GM21723 (cell line): ENCODE data around the gene TARM1.

ENCODE experiments used
- ATAC-seq: cut with Tn5 transposase; IDR thresholded peaks from one replicate; pipeline ENCODE4 v1.9.1; 2021; ENCODE audit warnings: mild to moderate bottlenecking, moderate library complexity; ENCODE audit not compliant: unreplicated experiment

Gene TARM1

DNA sequence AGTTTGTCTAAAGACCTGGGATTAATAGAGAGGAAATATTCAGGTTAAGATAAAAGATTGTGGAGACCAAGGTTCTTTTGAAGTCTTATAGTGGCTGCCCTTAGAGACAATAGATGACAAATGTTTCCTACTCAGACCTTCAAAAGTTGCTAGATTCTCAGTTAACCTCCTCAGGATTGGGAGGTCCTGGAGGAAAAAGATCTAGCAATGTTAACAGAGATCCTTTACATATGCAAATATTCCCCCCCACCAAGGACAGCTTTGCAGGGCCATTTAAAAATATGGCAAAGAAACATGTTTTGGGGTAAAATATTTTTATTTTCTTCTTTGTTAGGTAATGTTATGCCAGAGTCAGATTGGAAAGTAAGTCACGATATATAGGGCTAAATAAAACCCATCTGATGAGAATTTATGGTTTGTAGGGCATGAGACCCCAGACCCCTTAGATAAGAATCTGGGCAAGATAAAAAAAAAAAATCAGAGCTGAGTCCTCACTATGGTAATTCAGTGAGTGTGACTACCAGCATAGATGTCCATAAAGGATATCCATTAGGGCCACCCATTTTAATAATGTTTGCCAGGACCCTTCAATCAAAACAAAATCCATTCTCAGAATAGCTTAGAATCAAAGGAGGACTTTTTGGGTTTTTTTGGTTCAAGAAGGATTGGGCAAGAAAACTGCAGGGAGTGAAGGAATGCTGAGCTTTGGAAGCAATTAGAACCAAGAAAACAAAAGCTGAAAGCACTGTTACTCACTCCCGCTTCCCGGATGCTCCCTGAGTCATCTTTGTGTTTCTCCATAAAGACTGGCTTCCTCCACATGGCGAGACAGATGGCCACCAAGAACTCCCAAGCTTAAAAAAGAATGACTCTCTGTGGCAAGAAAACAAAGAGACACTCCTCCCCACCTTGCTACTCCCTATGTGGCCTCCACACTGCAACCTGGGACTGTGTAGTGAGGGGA is 45.7 kb downstream of the TARM1 start:
- ATAC-seq: no peak

DNA sequence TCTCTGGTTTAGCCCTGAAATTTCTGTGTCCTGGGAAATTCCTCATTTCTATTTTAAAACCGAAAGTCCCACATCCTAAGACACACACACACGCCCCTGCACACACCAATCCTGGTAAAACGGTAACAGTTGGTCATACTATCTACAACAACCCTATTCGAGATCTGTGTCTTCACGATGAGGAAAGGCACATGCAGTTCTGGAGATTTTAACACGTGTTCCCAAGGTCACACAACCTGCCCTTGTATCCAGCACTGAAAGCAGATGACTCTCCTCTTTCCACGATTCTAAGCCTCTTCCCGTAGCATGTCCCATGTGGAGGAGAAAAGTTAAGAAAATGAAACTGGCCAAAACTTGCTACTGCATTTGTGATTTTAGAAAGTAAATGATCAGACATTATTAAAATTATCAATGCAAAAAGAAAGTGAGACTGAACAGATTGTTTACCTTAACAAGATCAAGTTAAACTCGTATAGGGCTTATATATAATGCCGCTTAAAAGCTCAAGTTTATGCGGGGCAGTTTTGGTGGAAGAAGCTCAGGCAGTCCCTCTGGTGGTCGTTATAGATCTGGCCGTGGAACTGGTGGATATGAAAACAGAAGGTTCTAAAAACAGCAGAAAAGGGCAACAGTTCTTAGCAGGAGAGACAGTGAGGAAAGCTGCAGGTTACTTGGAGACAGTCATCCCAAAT is 50.1 kb downstream of the TARM1 start:
- no peak for ATAC-seq

GRCh38 chr19:54029930-54030490 is 51.2 kb downstream of the TARM1 start:
- no peak for ATAC-seq

DNA sequence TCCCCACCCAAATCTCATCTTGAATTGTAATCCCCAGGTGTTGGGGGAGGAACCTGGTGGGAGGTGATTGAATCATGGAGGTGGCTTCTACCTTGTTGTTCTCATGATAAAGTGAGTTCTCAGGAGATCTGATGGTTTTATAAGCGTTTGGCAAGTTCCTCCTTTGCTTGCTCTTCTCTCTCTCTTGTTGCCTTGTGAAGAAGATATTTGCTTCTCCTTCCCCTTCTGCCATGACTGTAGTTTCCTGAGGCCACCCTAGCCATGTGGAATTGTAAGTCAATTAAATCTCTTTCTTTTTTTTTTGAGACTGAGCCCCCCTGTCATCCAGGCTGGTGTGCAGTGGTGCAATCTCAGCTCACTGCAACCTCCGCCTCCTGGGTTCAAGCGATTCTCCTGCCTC is 51.9 kb downstream of the TARM1 start:
- ATAC-seq: no peak

- no peak for ATAC-seq
Measured at GRCh38 chr19:54026656-54027055, 54.5 kb downstream of the TARM1 start.

GRCh38 chr19:54024660-54025059 is 56.5 kb downstream of the TARM1 start:
- ATAC-seq: no peak

GRCh38 chr19:54023191-54023590 is 58.0 kb downstream of the TARM1 start:
- no peak for ATAC-seq

DNA sequence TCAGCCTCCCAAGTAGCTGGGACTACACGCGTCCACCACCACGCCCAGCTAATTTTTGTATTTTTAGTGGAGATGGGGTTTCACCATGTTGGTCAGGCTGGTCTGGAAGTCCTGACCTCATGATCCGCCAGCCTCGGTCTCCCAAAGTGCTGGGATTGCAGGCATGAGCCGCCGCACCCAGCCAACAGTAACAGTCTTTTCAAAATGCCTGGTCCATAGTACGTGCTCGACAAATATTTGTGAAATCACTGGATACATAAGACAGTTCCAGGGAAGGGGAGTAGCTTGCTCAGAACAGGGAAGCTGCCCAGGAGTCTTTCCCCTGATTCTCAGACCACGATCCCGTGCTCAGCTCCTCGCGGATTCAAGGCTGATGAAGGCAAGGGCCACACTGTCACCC is 59.2 kb downstream of the TARM1 start:
- no peak for ATAC-seq

- no peak for ATAC-seq
Measured at GRCh38 chr19:54021363-54021762, 59.8 kb downstream of the TARM1 start.
